Stimulated activated CD4-positive, alpha-beta T cell treated with anti-CD3 and anti-CD28 coated beads, Interleukin-15, amount 100 ng/mL, for 24 hours (primary cell): ENCODE data around the gene TPST1.
"Not testable (repeated sequence)": the region's sequence is repeated elsewhere in the genome, so short reads cannot be mapped to it uniquely, and the experiment has no call there.

Source experiments
- DNase-seq: peaks from one replicate; pipeline ENCODE4 v3.0.0-alpha.2; 2020

The TPST1 gene

DNA sequence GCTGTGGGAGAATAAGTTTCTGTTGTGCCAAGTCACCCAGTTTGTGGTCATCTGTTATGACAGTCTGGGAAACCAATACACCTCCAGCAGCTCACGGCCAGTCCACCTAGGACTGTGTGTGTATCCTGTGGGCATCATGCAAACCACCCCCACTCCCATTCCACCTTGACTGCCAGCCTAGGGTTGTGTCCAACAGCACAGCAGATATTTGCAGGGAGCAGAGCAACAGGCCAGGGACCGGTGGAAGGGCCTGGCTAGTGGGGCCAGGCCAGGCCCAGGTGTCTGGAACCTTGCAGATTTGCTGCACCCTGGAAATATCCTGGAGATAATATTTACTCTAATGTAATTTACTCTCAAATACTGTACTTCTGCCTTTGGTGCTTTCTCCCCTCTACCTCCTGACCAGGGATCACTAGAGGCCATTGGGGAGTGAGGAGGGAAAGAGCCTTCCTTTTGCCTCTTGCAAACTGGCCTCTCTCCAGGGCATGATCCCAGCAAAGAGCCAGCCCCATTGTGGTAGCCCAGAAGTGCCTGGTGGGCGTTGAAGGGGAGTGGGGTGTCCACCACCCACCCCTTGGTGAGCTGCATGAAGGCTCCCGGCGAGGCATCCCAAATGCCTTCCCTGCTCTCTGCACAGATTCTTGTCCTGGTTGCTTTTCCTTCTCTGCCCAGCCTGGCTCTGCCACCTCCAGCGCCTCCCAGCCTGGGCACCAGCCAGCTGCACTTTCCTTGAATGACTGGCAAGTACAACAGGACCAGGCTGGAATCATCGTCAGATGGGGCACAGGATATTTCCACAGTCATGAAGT, 15.2 kb upstream of the TPST1 start:
- DNase-seq, result no peak

DNA sequence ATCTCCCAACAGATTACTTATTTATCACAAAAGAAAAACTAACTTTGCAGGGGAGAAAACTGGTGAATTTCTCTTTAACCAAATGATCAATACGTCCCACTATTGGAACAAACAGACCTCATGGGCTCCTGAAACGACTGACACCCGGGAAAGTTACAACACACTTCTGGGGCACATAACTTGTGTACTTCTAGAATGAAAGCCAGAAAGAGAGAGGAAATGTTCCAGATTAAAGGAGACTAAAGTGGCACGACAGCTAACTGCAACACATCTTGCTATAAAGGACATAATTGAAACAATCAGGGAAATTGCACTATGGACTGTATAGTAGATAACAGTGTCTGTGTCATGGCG, 14.7 kb upstream of the TPST1 start:
- DNase-seq, result no peak

DNA sequence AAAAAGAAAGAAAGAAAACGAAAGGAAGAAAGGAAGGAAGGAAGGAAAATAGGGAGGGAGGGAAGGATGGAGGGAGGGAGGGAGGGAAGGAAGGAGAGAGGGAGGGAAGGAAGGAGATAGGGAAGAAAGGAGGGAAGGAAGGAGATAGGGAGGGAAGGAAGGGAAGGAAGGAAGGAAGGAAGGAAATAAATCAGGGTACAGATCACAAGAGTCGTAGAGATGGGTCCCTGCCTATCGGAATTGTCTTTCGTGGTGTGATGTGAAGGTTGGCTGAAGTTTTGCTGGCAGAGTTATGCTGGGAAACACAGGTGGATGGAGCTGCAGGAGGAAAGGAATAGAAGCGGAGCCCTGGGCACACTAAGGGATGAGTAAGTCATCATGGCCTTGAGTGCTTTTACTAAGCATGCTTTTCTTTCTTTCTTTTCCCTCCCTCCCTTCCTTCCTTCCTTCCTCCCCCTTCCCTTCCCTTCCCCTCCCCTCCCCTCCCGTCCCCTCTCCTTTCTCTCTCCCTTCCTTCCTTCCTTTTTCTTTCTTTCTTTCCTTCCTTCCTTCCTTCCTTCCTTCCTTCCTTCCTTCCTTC, 11.9 kb upstream of the TPST1 start:
- no peak for DNase-seq

DNA sequence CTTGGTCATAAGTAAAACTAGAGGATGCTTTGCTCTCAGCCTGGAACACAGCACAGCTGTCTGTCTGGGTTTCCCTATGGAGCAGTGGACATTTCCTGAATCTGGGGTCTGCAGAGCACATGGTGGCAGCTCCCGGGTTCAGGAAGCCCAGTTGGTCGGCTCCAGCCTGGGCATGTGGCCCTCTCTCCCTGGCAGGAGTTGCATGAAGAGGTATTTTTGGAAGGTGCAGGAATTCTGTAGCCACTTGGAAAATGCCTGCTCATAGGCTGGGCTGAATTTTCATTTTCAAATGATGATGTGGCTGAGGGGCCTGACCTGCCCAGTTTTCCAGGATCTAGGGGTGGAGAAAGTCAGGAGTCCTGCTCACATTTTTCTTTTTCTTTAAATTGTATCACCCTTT, 6.7 kb upstream of the TPST1 start:
- DNase-seq, result no peak

DNA sequence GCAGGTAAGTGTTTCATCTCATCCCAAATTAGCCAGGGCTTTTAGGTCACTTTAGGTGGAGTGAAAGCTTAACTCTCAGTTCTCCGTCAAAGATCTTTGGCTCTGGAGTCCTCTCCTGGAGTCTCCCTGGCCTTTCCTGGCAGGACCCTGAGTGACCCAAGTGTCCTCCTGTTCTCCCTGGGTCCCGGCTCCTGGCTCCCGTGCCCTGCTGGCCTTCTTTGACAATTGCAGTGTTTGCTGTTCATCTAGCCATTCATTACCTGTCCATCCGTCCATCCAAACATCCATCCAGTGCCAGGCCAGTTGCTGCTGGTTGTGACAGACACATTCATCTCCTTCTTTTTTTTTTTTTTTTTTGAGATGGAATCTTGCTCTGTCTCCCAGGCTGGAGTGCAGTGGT, 6.2 kb upstream of the TPST1 start:
- no peak for DNase-seq

DNA sequence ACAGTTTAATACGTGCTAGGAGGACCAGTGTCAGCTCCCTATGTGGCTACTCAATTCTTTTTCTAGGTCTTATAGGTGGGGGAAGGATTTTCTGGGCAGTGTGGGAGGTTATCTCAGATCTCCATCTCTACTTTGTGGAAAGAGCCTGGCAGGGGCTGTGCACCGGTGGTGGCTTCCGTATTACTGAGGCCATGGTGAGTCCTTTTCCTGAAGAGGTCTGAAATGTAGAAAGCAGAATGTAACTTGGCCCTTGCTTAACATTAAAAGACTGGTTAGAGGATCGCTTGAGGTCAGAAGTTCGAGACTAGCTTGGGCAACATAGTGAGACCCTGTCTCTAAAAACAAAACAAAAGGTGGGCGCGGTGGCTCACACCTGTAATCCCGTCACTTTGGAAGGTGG, 2.7 kb upstream of the TPST1 start:
- no peak for DNase-seq

DNA sequence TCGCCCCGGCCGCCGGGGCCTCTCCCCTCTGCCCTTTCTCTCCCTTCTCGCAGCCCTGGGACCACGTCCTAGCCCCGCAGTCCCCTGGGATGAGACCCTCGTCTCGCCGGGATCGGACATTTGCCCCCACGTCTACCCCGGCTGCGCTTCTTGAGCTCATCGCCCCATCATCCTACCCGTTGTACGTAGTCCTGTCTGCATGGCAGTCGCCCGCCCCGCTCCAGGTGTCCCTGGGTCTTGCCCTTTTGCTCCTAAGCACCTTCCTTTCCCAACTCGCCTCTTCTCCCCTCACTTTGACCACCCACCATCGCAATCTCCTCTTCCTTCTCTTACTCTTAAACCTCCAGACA, 582 bp downstream of the TPST1 start:
- DNase-seq, result peak; percentile 24

DNA sequence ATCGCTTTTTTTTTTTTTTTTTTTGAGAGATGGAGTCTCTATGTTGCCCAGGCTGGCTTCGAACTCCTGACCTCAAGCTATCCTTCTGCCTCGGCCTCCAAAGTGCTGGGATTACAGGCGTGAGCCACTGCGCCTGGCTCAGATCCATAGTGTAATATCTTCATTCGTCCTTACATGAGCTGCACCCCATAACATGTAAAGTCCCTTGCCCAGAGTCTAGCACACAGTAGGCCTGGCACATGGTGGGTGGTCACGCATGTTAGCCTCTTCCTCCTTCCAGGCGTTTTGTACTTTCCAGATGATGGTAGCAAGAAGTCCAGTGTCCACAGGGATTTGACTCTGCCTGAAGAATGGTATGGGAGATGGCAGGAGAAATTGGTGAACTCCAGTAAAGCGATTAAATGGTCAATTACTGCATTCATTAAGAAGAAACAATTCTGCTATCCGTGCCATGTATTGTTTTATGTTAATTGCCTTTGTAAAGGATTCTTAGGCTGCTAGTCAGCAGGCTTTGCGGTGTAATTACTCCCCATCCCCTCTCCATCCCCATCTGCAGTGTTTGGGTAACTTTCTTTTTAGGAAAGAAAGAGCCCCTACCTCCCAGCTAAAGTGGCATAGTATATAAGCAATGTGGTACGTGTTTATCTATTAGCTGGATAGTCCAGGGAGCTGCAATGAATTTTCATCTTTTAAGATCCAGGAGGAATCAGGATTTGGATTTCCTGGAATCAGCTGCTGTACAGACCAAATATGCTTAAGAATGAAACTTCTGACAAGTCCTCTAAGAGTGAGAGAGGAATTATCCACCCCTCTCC, 1.2 kb downstream of the TPST1 start:
- DNase-seq, result no peak

DNA sequence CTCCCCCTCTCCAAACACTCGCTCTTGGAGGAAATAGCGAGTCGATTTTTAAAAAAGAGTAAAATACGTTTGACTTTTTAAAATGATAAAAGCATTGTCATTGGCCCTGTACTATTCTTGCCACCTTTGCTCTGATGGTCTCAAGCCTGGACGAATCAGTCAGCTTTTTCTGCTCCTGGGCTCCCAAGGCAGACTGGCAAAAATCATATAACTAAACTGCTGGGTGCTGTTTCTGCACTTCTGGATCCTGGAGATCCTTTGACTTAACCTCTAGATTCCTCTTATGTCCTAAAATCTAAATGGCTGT, 1.8 kb downstream of the TPST1 start:
- no peak for DNase-seq

DNA sequence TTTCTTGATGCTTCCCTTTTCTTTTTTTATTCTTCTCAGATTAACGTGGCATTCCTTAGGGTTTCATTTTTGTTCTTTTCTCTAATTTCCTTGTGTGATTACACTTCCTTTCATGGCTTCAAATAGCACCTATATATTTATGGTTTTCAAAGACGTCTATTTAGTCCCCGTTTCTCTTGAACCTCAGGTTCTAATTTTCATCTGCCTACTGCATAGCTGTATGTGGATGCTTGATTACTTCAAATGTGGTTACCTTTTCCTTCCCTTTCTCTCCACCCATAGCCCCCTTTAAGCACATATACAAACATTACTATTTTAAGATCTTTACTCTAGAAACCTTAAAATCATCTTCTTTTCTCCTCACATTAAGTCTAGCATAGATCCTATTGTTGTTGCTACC, 2.4 kb downstream of the TPST1 start:
- no peak for DNase-seq

DNA sequence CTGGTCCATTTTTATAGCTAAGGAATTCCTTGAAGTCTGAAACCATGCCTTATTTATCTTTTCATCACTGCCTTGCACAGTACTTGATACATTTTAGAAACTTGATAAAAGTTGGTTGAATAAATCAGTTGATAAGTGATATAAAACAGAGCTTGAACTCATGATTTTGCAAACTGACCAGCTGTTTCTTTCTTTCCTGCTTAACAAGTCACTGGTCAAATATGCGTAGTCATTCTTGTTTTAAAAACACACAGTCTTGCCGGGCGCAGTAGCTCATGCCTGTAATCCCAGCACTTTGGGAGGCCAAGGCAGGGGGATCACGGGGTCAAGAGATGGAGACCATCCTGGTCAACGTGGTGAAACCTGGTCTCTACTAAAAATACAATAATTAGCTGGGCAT, 6.3 kb downstream of the TPST1 start:
- no peak for DNase-seq

DNA sequence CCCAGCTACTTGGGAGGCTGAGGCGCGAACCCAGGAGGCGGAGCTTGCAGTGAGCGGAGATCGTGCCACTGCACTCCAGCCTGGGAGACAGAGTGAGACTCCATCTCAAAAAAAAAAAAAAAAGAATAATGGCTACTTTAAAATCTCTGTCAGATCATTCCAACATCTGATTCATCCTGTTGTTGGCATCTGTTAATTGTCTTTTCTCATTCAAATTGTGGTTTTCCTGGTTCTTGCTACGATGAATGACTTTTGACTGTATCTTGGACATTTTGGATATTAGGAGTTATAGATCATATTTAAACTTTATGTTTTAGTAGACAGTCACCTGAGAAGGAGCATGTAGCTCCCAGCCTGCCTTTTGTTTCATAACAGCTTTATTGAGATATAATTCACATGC, 8.5 kb downstream of the TPST1 start:
- DNase-seq, result no peak

DNA sequence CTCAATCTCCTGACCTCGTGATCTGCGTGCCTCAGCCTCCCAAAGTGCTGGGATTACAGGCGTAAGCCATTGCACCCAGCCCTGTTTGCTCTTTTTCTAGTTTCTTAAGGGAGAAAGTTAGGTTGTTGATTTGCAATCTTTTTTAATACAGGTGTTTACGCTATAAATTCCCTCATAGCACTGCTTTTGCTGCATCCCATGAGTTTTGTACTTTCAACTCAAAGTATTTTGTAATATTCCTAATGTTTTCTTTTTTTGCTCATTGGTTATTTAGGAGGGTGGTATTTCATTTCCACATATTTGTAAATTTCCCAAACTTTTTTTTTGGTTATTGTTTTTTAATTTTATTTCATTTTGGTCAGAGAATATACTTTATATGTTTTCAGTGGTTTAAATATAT, 11.6 kb downstream of the TPST1 start:
- DNase-seq, result no peak

DNA sequence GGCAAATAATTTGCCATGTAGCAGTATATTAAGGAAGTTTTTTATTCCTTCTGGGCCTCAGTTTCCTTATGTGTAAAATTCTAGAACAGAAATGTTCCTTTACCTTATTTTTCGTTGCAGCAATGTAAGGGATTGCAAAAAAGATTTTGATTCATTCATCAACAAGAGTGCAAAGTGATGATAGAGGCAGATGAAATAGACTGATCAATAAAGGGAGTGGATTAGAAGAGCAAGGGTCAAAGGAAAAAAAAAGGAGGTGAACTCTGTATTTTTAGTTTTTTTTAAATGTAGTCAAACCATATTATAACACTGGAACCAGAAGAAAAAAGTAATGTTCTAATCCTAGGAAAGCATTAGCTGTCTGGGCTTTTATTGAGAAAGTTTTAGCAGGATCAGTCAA, 14.7 kb downstream of the TPST1 start:
- no peak for DNase-seq

DNA sequence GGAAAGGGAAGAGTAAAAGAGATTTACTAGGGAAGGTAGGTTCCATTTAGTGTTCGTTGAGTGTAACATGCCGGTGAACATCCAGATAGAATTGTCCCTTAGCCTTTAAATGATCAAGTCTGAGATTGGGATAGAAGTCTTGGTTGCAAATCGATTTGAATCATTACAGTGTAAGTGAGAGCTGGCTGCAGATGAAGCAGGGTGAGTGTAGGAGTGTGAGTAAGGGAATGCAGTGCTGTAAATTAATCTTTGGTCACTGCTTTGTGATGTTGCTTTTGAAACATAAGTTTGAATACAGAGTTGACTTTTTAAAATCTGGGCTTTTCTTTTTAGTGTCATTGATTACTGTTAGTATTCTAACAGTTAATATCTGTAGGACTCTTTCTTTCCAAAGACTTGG, 16.3 kb downstream of the TPST1 start:
- DNase-seq, result no peak

DNA sequence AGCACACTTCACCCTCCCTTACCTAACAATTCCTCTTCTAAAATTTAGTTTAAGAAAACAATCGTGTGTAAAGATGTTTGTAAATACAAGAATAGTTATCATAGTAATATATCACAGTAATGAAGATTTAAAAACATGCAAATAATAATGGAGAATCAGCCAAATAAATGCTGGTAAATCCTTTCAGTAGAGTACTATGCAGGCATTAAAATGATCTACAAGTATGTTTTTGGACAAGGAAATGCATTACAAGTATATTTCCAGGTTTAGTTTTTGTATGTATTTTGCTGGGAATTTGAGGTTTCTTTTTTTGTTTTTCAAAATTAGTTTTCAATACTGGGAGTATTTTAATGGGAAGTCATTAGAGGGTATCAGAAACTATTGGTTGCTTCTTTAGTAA, 22.7 kb downstream of the TPST1 start:
- DNase-seq, result no peak

DNA sequence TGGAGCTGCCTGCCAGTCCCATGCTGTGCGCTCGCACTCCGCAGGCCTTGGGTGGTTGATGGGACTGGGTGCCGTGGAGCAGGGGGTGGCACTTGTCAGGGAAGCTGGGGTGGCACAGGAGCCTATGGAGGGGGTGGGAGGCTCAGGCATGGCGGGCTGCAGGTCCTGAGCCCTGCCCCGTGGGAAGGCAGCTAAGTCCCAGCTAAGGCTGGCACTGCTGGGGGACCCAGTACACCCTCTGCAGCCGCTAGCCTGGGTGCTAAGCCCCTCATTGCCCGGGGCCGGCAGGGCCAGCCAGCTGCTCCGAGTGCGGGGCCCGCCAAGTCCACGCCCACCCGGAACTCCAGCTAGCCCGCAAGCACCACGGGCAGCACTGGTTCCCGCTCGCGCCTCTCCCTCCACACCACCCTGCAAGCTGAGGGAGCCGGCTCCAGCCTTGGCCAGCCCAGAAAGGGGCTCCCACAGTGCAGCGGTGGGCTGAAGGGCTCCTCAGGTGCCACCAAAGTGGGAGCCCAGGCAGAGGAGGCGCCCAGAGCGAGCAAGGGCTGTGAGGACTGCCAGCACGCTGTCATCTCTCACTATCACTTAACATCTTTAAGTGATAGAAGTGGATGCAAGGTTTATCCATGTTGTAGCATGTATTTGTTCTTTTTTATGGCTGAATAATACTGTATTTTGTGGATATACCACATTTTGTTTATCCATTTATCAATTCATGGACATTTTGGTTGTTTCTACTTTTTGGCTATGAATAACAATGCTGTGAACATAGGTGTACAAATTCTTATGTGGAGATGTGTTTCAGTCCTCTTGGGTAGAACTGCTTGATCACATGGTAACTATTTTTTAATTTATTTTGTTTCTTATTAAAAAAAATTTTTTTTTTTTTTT, 26.4 kb downstream of the TPST1 start:
- not testable (repeated sequence) for DNase-seq

DNA sequence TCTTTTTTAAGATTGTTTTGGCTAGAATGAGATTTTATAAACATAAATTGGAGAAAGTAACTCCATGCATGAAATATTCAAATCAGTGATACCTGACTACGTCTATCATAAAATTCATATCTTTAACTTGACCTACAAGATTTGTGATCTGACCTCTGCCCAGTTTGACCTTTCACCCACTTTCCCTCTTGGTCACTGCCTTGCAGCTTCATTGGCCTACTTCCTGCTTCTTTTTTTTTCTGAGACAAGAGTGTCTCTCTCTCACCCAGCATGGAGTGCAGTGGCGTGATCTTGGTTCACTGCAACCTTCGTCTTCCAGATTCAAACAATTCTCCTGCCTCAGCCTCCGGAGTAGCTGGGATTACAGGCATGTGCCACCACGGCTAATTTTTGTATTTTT, 28.5 kb downstream of the TPST1 start:
- no peak for DNase-seq

DNA sequence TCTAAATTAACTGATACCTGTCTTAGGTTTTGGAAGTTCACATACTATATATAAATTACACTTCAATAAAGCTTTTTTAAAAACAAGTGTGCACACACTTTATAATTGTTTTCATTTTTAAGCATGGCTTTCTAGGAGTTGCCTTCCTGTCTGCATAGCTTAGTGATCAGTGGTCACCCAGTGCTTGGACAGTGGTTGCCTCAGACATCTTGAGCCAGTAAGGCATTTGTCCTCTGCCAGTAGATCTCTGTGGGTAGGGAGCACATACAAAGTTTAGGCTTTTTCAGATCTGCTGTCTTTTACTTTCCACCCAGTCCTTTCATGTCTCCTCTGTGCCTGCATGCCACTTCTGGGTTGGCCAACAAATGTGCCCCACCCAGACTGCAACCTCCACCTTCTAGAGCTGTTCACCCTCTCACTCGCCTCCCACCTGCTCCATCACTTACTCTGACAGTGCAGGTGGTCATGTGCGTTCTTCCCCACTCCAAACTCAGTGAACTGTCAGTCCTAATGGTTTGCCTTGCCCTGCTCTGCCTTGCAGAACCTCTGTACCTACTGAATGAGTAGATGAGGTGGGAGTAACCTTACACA, 31.7 kb downstream of the TPST1 start:
- DNase-seq, result no peak

DNA sequence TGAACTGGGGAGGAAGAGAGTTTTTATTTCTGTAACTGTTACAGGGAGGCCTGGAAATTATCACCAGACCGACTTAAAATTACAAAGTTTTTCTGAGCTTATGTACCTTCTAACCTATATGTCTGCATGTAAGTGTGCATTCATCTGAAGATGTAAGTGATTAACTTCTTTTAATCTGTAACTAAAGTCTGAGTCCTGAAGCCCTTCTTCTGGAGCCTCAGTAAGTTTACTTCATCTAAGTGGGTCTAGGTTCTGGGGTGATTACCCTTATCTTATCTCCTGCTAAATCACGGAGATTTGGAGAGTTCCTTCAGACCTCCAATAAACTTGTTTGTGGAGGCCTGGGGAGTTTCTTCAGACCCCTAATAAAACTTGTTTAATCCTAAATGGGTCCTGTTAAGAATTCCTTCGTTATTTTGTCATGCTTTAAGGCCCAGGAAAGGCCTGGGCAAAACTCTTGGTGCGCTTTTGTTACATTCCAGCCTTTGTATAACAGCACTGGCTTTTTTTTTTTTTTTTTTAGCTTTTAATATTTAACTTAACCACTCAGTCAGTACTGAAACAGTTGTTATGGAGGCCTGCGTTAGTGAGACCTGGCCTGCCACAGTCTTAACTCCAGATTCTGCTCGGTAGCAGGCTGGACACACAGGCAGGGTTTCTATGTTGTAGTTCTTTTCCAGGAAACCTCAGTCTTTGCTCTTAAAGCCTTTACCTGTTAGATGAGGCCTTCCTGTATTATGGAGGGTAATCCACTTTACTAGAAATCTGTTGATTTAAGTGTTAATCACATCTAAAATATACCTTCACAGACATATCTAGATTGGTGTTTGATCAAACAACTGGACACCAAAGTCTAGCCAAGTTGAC, 33.0 kb downstream of the TPST1 start:
- DNase-seq, result no peak

DNA sequence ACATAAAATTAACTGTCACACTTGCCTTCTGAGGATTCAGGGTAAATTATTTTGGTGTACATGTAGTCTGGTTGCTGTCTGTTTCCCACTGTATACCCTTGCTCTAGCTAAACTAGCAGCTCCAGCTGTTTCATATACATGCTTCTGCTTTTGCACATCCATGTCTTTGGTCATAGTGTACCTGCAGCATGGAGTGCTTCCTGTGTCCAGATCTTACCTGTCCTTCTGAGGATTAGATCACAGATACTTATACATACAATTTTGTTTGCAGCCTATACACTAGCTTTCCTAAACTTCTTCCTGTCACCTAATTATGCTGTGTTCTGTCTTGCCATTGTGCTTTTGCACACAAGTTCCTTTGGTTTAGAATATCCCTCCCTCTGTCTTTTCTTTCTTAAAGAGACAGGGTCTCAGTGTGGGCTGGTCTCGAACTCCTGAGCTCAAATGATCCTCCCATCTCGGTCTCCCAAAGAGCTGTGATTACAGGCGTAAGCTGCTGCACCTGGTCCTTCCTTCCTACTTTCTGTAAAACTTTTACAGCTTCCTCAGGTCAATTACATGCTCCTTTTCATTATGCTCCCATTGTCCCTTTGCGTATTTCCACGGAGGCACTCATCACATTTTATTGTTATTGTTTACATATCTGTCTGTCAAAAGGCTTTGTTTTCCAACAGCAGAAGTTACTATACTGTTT, 33.8 kb downstream of the TPST1 start:
- DNase-seq, result no peak
